Astrocyte (in vitro differentiated cells and primary cell): ENCODE results near the gene PANX2.

Experiments used
- CTCF ChIP-seq: IDR thresholded peaks from 2 replicates; pipeline ENCODE4 v1.5.1; 2011; ENCODE audit warnings: low read depth, mild to moderate bottlenecking, inconsistent platforms, low read length, moderate library complexity; ENCODE audit not compliant: insufficient read depth
- EZH2 ChIP-seq: IDR thresholded peaks from 2 replicates; pipeline ENCODE4 v1.6.1; 2012; ENCODE audit warnings: mild to moderate bottlenecking, low read length, inconsistent platforms; ENCODE audit not compliant: insufficient read depth

DNA sequence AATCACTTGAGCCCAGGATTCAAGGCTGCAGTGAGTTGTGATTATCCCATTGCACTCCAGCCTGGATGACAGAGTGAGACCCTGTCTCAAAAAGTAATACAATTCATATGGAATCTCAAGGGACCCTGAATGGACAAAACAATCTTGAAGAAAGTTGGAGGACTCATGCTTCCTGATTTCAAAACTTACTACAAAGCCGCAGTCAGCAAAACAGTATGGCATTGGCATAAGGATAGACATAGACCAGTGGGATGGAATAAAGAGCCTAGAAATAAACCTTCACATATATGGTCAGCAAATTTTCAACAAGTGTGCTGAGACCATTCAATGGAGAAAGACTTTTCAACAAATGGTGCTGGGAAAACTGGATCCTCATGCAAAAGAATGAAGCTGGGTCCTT is 32.8 kb downstream of the PANX2 start:
- TF ChIP-seq CTCF (no peak), EZH2 (no peak)
